Measurements from ENCODE around the gene TOLLIP.
A peak's percentile ranks its signal among the peaks of the same experiment; 100 is the strongest.

The TOLLIP gene

GRCh38 chr11:1330473-1330872 is 21.0 kb upstream of the TOLLIP start:
- Histone ChIP-seq H3K9ac (ENCODE audit: low read length) (no peak overlapping the region), H3K36me3 (ENCODE audit: control insufficient read depth, insufficient read depth, low read length, severe bottlenecking) (no peaks in the 10 kb centered on the region), H3K4me1 (ENCODE audit: control insufficient read depth, insufficient read depth, low read length) (peaks cover 9% of the 10 kb centered on the region), H3K9me3 (ENCODE audit: control insufficient read depth, low read length) (peaks cover 29% of the 10 kb centered on the region), H3K4me3 (ENCODE audit: low read length) (no peak overlapping the region), H3K27me3 (replicated peaks; ENCODE audit: control insufficient read depth, insufficient read depth, low read length) (peaks cover 7% of the 10 kb centered on the region)
- DNase-seq (ENCODE audit: low read depth), result no peak

GRCh38 chr11:1327064-1327460 is 17.6 kb upstream of the TOLLIP start:
- no peak overlapping the region for H3K9ac ChIP-seq (ENCODE audit: low read length)

DNA sequence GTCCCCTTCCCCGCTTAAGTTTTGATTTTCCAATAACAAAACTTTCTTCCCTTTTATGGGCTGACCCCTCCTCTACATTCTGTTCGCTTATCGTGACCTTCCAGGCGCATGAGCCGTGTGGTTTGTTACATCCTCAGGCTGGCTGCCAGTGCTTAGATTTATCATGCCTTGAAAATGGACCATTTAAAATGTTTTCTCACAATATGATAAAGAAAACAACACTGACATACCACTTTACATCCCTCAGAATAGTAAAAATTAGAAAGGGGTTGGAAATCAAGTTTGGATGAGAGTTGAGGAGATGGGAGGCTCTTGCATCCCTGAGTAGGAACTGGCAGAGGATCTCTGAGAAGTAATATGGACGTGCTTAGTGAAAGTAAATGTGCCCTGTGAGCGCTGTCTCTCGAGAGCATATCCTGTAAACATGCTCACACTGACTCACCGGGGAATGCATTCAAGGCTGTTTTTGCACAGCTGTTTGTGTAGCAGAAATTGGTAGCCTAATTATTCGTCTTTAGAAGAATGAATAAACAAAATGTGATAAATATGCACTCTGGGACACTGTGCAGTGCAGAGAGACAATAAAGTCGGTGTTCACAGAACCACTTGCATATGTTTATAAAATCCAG is 17.1 kb upstream of the TOLLIP start:
- H3K9me3 ChIP-seq (ENCODE audit: control insufficient read depth, low read length), result peaks cover 17% of the 10 kb centered on the region
- no peak overlapping the region for H3K4me3 ChIP-seq (ENCODE audit: low read length)
- H3K27me3 ChIP-seq (replicated peaks; ENCODE audit: control insufficient read depth, insufficient read depth, low read length), result peaks cover 11% of the 10 kb centered on the region
- H3K9ac ChIP-seq (ENCODE audit: low read length), result no peak overlapping the region
- DNase-seq (ENCODE audit: low read depth), result no peak
- peaks cover 4% of the 10 kb centered on the region for H3K4me1 ChIP-seq (ENCODE audit: control insufficient read depth, insufficient read depth, low read length)
- H3K36me3 ChIP-seq (ENCODE audit: control insufficient read depth, insufficient read depth, low read length, severe bottlenecking), result no peaks in the 10 kb centered on the region

More at GRCh38 chr11:1327064-1327460, 17.6 kb upstream of the TOLLIP start:
- Histone ChIP-seq H3K27me3 (replicated peaks; ENCODE audit: control insufficient read depth, insufficient read depth, low read length) (peaks cover 11% of the 10 kb centered on the region), H3K4me1 (ENCODE audit: control insufficient read depth, insufficient read depth, low read length) (peaks cover 4% of the 10 kb centered on the region), H3K36me3 (ENCODE audit: control insufficient read depth, insufficient read depth, low read length, severe bottlenecking) (no peaks in the 10 kb centered on the region), H3K9me3 (ENCODE audit: control insufficient read depth, low read length) (peaks cover 17% of the 10 kb centered on the region), H3K4me3 (ENCODE audit: low read length) (no peak overlapping the region)
- no peak for DNase-seq (ENCODE audit: low read depth)

DNA sequence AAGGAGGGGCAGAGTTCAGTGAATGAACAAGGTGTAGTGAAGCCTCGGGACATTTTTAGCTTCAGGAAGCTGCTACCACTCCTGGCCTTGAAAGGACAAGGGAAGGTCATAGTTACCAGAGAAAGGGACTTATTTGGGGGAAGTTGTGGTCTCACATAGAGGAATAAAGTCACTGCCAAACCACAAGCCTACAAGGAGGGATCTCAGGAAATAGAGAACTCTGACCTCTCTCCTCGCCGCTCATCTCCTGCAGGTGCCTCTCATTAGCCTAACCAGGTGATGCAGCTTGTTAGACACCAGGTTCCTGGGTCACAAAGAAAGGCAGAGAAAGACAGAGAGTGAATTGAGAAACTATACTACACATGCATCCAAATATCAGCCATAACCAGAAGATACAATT is 14.3 kb upstream of the TOLLIP start:
- no peaks in the 10 kb centered on the region for H3K36me3 ChIP-seq (ENCODE audit: control insufficient read depth, insufficient read depth, low read length, severe bottlenecking)
- no peak for DNase-seq (ENCODE audit: low read depth)
- peaks cover 15% of the 10 kb centered on the region for H3K9me3 ChIP-seq (ENCODE audit: control insufficient read depth, low read length)
- H3K9ac ChIP-seq (ENCODE audit: low read length), result no peak overlapping the region
- H3K4me1 ChIP-seq (ENCODE audit: control insufficient read depth, insufficient read depth, low read length), result peaks cover 4% of the 10 kb centered on the region
- no peak overlapping the region for H3K4me3 ChIP-seq (ENCODE audit: low read length)
- peaks cover 8% of the 10 kb centered on the region for H3K27me3 ChIP-seq (replicated peaks; ENCODE audit: control insufficient read depth, insufficient read depth, low read length)

DNA sequence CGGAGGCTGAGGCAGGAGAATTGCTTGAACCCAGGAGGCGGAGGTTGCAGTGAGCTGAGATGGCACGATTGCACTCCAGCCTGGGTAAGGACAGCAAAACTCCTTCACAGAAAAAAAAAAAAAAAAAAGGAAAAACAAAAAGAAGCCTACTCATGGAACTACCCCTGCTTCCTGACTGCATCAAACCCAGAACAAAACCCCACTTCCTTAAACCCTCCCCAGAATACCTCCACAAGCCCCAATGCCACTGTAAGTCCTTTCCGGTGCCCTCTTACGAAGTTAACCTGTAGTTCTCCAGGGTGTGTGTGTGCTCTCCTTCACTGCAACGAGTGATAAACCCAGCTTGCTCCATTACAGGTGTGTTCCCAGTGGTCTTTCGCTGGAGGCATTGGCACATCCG is 8.6 kb upstream of the TOLLIP start:
- Histone ChIP-seq H3K4me3 (ENCODE audit: low read length) (no peak overlapping the region), H3K9me3 (ENCODE audit: control insufficient read depth, low read length) (peaks cover 3% of the 10 kb centered on the region), H3K27me3 (replicated peaks; ENCODE audit: control insufficient read depth, insufficient read depth, low read length) (no peaks in the 10 kb centered on the region), H3K9ac (ENCODE audit: low read length) (no peak overlapping the region), H3K36me3 (ENCODE audit: control insufficient read depth, insufficient read depth, low read length, severe bottlenecking) (no peaks in the 10 kb centered on the region), H3K4me1 (ENCODE audit: control insufficient read depth, insufficient read depth, low read length) (no peaks in the 10 kb centered on the region)
- DNase-seq (ENCODE audit: low read depth), result no peak

DNA sequence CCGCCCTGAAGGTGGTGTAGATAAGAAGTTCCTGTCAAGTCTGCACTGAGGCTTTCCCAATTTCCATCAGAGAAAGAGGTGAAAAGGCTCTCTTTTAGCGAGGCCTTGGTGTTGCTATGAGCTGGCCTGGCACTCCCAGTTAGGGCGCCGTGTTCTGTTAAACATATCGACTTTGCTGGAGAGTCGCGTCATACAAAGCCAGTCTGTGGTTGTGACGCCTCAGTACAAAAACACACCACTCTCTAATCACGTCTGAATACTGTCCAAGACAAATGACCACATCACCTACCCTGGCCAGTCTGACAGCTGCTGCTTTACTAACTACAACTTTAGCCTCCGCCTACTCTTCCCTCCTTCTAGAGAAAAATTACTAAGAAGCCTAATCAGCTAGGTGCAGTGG is 8.0 kb upstream of the TOLLIP start:
- Histone ChIP-seq H3K36me3 (ENCODE audit: control insufficient read depth, insufficient read depth, low read length, severe bottlenecking) (no peaks in the 10 kb centered on the region), H3K9me3 (ENCODE audit: control insufficient read depth, low read length) (peaks cover 6% of the 10 kb centered on the region), H3K27me3 (replicated peaks; ENCODE audit: control insufficient read depth, insufficient read depth, low read length) (no peaks in the 10 kb centered on the region), H3K4me1 (ENCODE audit: control insufficient read depth, insufficient read depth, low read length) (no peaks in the 10 kb centered on the region), H3K4me3 (ENCODE audit: low read length) (no peak overlapping the region), H3K9ac (ENCODE audit: low read length) (no peak overlapping the region)
- DNase-seq (ENCODE audit: low read depth), result no peak

GRCh38 chr11:1310772-1311468 is 1.5 kb upstream of the TOLLIP start:
- H3K36me3 ChIP-seq (ENCODE audit: control insufficient read depth, insufficient read depth, low read length, severe bottlenecking), result no peaks in the 10 kb centered on the region
- H3K4me1 ChIP-seq (ENCODE audit: control insufficient read depth, insufficient read depth, low read length), result peaks cover 16% of the 10 kb centered on the region
- peaks cover 17% of the 10 kb centered on the region for H3K9me3 ChIP-seq (ENCODE audit: control insufficient read depth, low read length)
- H3K27me3 ChIP-seq (replicated peaks; ENCODE audit: control insufficient read depth, insufficient read depth, low read length), result no peaks in the 10 kb centered on the region
- no peak for DNase-seq (ENCODE audit: low read depth)
- H3K9ac ChIP-seq (ENCODE audit: low read length), result no peak overlapping the region
- peak overlapping the region; percentile 85 for H3K4me3 ChIP-seq (ENCODE audit: low read length)

DNA sequence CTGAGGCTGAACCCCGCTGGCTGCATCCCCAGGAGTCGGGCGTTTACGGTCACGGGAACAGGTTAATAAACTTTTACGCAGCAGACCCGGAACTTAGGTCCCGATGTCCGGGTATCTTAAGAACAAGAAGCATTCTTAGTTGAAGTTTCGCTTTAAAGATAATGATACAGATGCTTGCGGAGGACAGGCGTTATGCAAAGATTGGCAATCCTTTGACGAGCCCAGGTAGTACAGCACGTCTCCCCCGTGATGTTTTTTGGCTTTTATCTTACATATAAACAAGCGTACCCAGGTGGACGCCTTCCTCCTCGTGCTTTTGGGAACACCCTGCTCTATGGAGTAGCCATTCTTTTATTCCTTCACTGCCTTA is 871 bp upstream of the TOLLIP start:
- Histone ChIP-seq H3K9ac (ENCODE audit: low read length) (peak overlapping the region; percentile 95), H3K36me3 (ENCODE audit: control insufficient read depth, insufficient read depth, low read length, severe bottlenecking) (peaks cover 4% of the 10 kb centered on the region), H3K4me1 (ENCODE audit: control insufficient read depth, insufficient read depth, low read length) (peaks cover 16% of the 10 kb centered on the region), H3K27me3 (replicated peaks; ENCODE audit: control insufficient read depth, insufficient read depth, low read length) (no peaks in the 10 kb centered on the region), H3K9me3 (ENCODE audit: control insufficient read depth, low read length) (peaks cover 17% of the 10 kb centered on the region), H3K4me3 (ENCODE audit: low read length) (peak overlapping the region; percentile 85)
- DNase-seq (ENCODE audit: low read depth), result no peak

DNA sequence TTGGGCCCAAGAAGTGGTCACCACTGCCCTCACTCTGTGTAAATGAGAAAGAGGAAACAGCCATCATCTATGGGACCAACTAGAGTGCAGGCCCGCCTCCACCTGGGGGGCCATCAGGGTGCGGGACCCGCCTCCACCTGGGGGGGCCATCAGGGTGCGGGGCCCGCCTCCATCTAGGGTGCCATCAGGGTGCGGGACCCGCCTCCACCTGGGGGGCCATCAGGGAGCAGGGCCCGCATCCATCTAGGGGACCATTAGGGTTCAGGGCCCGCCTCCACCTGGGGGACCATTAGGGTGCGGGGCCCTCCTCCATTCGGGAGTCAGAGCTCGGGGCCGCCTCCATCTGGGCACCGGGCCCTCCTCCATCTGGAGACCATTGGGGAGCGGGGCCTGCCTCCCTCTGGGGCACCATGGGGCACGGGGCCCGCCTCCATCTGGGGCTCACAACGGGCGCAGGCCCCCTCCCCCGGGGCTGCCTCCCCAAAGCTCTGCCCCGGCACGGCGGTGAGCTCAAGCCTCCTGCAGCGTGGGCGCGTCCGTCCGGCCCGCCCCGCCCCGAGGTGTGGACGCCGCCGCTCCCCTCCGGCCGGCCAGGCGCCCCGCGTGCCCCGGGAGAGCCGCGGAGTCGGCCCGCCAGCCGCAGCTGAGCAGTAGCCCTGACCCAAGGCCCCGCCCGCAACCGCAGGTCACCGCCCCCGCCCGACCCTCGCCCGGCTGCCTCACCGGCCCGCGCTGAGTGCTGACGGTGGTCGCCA is 512 bp downstream of the TOLLIP start:
- Histone ChIP-seq H3K9ac (ENCODE audit: low read length) (peak overlapping the region; percentile 95), H3K4me1 (ENCODE audit: control insufficient read depth, insufficient read depth, low read length) (peaks cover 20% of the 10 kb centered on the region), H3K9me3 (ENCODE audit: control insufficient read depth, low read length) (peaks cover 17% of the 10 kb centered on the region), H3K4me3 (ENCODE audit: low read length) (peak overlapping the region; percentile 85), H3K27me3 (replicated peaks; ENCODE audit: control insufficient read depth, insufficient read depth, low read length) (no peaks in the 10 kb centered on the region), H3K36me3 (ENCODE audit: control insufficient read depth, insufficient read depth, low read length, severe bottlenecking) (peaks cover 10% of the 10 kb centered on the region)
- DNase-seq (ENCODE audit: low read depth), result peak; percentile 67

GRCh38 chr11:1307998-1308742 is 1.3 kb downstream of the TOLLIP start:
- H3K9me3 ChIP-seq (ENCODE audit: control insufficient read depth, low read length), result peaks cover 14% of the 10 kb centered on the region
- no peaks in the 10 kb centered on the region for H3K27me3 ChIP-seq (replicated peaks; ENCODE audit: control insufficient read depth, insufficient read depth, low read length)
- DNase-seq (ENCODE audit: low read depth), result peak; percentile 15
- H3K36me3 ChIP-seq (ENCODE audit: control insufficient read depth, insufficient read depth, low read length, severe bottlenecking), result peaks cover 10% of the 10 kb centered on the region
- peak overlapping the region; percentile 95 for H3K9ac ChIP-seq (ENCODE audit: low read length)
- H3K4me1 ChIP-seq (ENCODE audit: control insufficient read depth, insufficient read depth, low read length), result peaks cover 24% of the 10 kb centered on the region
- H3K4me3 ChIP-seq (ENCODE audit: low read length), result peak overlapping the region; percentile 85
